Transverse colon (tissue), 4 donors: ENCODE data around the gene RNF224.

Experiments used
- CTCF ChIP-seq, 5 experiments: fragments of 200-600 bp in 3 of 5; fragments of 450-650 bp in 2 of 5; sonication (generic) in 3 of 5; IDR thresholded peaks; 1 replicate in 2 of 5; 2 replicates in 3 of 5; pipeline ENCODE4 v1.5.1; 2016 to 2017; ENCODE audit warnings: antibody characterized with exemption in 5 of 5, inconsistent platforms in 3 of 5, mild to moderate bottlenecking in 2 of 5, moderate library complexity in 1 of 5
- EP300 ChIP-seq: sonication (generic); formaldehyde crosslinking; IDR thresholded peaks from one replicate; pipeline ENCODE4 v1.6.1; 2017; ENCODE audit warnings: antibody characterized with exemption, low read depth
- POLR2A ChIP-seq: fragments of 450-650 bp; IDR thresholded peaks from one replicate; pipeline ENCODE4 v1.6.1; 2016; ENCODE audit warnings: antibody characterized with exemption, mild to moderate bottlenecking, moderate library complexity
- POLR2AphosphoS5 ChIP-seq, 3 donors: sonication (generic); formaldehyde crosslinking; IDR thresholded peaks; one replicate each; pipeline ENCODE4 v1.6.1; 2016; ENCODE audit warnings: antibody characterized with exemption in 3 of 3

- TF ChIP-seq CTCF (IDR thresholded peaks at IDR 0.05), result no peak
- TF ChIP-seq EP300, result no peak
- no peak for TF ChIP-seq POLR2AphosphoS5 (IDR thresholded peaks at IDR 0.05)
- no peak for TF ChIP-seq POLR2A
These were observed 47.9 kb downstream of the RNF224 start for GRCh38 chr9:137275203-137275587.
